Activated CD8-positive, alpha-beta memory T cell treated with anti-CD3 and anti-CD28 coated beads, Interleukin-2, amount 50 U/mL, for 1 hour (primary cell): ENCODE data around the gene CXXC5.

Experiments used
- DNase-seq: peaks from one replicate; pipeline ENCODE4 v3.0.0-alpha.2; 2020; ENCODE audit errors: extremely low read depth

Gene CXXC5

DNA sequence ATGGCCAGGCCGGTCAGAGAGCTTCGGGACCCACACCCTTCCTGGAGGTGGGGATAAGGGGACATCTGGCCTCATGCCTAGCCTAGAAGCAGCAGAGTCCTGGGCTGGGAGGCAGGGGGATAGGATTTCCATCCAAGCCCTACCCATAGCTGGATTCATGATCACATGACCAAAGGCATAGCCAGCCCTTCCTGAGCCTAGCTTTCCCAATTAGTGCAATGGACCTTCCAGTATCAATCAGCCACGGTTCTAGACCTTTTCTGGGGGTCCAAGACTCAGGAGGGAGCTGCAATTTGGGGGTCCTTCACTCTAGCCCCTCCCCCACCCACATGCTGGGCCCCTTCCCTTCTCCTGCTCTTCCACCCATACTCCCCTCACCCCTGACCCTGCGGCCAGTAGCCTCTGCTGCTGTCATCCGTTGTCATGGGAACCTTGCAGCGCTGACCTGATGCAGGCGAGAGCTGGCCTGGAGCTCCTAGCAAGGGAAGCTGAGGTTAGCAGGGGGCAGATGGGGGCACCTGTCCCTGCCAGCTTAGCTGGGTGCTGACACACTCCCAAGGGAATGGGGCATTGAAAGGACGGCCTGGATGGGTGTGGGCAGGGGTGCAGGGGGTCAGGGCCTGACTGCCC is 44.6 kb downstream of the CXXC5 start:
- no peak for DNase-seq

DNA sequence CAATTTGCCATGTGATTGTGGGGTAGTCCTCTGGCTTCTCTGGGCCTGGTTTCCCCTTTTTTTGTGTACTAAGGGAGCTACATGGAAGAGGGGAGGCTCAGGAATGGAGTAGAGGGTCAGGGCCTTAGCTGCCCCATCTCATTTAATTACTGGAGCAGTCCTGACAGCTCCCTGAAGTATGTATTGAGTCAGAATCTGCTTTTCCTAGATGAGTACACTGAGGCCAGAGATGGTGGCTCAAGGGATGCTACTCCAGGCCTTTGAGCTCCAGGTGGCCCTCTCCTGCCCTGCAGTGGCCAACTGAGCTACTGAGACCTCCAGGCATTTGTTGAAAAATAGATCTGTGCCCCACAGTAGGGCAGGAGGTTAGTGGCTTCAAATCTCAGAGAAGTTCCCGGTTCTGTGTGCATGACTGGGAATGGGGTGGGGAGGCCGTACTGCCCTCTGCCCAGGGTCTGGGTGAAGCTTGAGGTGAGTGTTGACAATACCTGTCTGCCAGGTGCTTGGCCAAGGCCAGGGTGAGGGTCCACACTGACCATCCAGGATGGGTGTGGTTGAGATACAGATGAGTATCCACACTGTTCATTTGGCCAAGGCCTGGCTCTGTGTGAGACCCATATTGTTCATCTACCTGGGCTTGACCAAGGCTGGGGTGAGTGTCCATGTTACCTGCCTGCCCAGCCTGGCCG is 45.7 kb downstream of the CXXC5 start:
- DNase-seq, result no peak

DNA sequence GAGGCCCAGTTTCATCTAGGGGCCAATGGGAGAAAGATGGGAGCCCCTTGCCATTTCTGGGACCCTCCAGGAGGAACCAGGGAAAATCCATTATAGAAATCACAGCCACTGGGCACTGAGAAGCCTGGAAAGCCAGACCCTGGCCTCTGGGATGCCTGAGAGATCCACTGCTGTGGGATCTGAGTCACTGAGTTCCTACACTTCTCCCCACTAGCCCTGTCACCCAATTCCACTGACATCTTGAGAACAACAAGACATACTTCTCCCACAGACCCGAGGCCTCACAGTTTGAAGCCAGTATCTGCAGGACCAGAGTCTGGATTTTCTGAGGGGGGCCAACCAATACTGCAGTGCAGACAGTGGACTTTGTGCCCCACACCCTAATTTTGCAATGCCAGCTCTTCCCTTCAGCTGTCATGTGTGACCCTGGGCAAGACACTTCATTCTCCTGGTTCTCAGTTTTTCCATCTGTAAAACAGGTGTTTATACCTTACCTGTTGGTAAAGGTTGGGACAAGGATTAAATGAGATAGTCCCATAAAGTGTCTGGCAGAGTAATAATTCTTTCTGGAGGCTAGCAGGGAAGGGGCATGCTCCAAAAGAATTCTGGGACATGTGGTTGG is 46.5 kb downstream of the CXXC5 start:
- no peak for DNase-seq

DNA sequence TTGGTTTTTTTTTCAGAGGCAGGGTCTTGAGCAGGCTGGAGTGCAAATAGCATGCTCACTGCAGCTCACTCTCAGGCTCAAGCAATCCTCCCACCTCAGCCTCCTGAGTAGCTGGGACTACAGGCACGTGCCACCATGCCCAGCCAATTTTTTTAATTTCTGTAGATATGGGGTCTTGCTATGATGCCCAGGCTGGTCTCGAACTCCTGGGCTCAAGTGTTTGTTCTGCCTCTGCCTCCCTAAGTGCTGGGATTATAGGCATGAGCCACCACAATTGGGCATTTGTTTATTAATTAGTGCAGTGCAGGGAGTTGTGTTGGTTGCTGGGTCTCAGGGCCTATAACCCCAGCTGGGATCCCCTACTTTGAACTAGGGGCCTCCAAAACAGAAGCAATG is 47.0 kb downstream of the CXXC5 start:
- no peak for DNase-seq

DNA sequence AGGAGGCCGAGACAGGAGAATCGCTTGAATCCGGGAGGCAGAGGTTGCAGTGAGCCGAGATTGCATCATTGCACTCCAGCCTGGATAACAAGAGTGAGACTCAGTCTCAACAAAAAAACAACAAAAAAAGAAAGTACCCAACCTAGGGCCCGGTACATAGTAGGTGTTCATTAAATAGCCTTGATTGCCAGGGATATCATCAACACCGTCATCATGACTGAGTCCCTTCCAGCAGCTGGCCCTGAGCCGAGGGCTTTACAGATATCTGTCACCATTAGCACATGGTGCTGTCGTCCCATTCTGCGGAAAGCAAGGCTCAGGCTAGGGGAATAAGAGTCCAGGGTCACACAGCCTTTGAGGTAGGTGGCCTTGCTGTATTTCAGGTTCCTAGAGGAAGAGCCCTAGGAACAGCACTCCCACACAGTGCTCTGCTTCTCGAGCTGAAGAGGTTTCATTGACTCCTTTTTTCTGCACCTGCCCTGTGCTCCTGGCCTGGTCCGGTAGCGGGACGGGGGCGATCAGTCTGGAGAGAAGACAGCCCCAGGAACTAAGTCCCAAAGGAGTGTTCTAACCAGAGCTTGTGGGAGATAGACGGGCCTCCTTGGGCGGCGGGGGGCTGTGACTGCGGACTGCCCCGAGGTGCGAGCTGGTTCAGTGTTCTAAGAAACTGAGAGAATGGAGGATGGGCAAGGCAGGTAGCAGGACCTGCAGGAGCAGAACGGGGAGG is 48.2 kb downstream of the CXXC5 start:
- no peak for DNase-seq

DNA sequence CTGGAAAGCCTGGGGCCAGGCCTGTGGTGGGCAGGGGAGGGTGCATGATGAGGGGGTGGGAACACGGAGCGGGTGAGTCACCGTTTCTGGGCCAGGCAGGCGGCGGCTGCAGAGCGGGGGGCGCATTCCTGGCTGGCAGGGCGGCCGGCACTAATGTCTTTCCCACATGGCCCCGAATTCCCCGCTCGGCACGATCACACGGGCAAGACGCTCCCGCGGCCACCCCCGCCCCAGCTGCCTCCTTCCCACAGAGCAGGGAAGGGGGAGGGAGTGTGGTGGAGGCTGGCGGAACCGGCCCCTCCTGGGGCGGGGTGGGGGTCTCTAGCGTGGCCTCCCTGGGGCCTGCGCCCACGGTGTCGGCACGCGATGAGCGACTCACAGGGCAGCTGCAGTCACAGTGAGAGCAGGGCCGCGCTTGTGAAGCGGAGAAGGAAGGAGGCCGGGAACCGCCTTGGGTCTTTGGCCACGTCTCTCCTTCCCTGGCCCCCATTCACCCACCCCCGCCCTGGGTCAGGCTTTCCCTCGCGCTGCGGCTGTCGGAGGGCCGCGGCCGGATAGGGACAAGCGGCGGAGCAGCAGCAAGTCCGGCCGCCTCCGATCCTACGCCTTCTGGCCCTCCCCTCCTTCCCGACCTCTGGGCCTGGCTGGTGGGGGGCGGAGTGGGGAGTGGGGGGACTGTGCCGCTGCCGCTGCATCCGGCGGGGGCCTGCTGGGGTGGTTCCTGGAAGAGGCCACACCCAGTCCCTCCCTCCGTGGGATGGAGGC is 48.9 kb downstream of the CXXC5 start:
- DNase-seq, result no peak

DNA sequence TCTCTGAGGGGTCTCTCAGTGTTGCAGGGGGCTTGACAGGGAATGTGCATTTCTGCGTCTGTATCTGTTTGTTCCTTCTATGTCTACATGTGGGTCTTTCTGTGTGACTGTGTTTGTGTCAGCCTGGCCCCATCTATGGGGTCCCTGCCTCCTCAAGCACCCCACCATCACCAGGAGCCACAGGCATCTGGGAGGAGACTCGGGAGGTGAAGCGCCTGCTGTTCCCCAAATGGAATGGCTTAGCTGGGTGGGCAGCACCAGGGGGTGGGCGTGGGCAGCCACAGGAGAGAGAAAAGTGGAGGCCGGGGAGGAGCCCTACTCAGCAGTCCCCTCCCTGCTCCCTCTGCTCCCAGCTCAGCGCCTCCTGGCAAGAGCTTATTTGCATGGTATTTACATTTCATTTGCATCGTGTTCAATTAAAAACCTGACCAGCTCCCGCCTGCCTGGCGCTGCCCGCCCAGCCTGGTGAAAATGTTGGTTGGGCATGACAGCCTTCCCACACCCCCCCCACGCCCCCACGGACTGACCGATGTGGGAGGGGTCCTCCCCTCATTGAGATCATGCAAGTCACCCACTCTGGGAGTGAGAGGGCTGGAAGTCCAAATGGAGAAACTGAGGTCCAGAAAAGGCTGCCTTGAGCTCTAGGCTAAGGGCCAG is 50.5 kb downstream of the CXXC5 start:
- DNase-seq, result no peak

DNA sequence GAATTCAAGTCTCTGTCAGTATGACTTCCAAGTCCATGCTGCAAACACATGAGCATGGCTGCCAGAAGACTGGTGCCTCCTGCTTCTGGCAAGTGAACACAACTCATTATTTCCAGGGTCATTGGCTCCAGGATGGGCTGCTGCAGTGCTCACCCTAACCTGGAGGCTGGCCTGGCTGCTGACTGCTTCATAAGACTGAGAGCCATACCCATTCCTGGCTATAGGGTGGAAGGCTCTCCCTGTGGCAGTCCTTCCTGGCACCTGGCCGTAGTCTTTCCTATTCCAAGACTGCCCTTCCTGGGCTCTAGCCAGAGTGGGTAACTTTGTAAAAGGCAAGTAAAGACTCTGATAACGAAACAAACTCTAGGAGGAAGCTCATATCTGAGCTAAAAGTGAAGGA is 51.2 kb downstream of the CXXC5 start:
- no peak for DNase-seq

DNA sequence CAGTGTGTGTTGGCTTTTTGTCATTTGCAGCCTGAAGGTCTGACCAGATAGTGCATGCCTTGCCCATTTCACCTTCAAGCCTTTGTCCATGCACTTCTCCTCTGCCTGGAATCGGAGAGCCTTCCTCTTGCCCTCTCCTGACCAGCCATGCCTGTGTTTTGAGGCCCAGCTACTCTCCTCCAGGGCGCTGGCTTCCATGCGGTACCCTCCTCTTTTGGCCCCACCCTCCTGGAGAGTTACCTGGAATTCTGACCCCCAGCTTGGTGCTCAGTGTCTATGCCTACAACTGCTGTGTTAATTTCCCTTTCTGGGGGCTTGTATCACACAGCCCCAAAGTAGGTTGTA is 52.5 kb downstream of the CXXC5 start:
- DNase-seq, result no peak

DNA sequence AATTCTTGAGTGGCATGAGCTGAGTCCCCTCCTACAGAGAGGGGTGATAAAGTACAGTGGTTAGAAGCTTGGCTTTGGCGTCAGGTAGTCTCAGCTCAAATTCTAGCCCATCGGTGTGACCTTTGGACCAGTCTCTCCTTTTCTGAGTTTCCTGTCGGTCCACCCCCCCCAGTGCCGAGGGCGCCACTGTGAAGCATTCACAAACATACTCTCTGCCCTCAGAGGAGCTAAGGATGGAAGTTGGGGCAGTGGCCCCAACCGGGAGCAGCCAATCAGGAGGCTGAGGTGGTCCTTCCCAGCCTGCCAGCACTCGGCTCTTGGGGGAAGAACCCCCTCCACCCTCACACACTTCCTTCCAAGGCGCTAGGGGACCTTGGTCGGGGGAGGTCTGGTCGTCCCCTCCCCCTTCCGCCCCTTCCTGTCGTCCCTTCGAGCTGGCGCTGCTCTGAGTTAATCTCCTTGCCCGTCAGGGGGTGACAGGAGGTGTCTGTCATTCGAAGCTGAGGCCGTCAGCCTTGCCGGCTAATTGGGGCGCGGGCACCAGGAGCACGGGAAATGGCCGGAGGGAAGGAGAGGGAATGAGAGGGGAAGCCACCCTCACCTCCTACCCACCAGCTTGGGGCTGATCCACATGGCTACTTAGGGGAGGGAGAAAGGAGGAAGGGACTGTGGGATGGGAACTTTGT is 53.0 kb downstream of the CXXC5 start:
- no peak for DNase-seq

DNA sequence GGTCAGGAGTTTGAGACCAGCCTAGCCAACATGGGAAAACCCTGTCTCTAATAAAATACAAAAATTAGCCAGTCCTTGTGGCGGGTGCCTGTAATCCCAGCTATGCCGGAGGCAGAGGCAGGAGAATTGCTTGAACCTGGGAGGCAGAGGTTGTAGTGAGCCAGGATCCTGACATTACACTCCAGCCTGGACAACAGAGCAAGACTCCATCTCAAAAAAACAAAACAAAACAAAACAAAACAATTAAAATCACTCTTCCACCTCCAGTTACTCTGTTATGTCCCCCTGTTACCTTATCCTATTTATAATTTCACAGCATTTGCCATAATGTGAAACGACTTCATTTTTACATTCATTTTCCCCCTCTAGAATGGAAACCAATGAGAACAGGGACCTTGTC is 54.4 kb downstream of the CXXC5 start:
- no peak for DNase-seq

DNA sequence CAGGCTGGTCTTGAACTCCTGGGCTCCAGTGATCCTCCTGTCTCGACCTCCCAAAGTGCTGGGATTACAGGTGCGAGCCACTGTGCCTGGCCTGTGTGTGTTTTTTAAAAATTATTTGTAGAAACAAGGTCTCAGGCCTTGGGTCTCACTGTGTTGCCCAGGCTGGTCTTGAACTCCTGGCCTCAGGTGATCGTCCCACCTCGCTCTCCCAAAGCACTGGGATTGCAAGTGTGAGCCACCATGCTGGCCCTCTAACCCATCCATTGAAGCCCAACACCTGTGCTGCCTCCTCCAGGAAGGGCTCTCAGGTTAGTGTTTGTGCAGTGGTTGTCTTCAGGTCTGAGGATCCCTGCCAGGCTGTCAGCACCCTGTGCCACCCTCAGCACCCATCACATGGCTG is 56.6 kb downstream of the CXXC5 start:
- no peak for DNase-seq

DNA sequence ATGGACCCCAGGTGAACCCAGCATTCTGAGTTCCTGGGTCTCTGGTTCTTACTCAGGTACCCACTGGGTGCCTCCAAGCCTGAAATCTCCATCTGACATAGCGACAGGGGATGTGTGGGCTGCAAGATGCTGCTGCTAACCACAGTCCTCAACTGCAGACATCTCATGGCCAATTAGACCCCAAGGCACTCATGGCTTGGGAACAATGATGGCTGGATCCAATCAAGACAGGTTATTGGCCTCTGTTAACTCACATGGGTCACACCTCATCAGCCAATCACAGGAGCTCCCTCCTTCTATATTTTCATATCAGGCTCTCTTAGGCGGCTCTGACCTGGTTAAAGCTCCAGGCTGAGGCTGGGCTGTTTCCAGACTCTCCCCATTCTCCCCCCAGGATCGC is 57.0 kb downstream of the CXXC5 start:
- no peak for DNase-seq

DNA sequence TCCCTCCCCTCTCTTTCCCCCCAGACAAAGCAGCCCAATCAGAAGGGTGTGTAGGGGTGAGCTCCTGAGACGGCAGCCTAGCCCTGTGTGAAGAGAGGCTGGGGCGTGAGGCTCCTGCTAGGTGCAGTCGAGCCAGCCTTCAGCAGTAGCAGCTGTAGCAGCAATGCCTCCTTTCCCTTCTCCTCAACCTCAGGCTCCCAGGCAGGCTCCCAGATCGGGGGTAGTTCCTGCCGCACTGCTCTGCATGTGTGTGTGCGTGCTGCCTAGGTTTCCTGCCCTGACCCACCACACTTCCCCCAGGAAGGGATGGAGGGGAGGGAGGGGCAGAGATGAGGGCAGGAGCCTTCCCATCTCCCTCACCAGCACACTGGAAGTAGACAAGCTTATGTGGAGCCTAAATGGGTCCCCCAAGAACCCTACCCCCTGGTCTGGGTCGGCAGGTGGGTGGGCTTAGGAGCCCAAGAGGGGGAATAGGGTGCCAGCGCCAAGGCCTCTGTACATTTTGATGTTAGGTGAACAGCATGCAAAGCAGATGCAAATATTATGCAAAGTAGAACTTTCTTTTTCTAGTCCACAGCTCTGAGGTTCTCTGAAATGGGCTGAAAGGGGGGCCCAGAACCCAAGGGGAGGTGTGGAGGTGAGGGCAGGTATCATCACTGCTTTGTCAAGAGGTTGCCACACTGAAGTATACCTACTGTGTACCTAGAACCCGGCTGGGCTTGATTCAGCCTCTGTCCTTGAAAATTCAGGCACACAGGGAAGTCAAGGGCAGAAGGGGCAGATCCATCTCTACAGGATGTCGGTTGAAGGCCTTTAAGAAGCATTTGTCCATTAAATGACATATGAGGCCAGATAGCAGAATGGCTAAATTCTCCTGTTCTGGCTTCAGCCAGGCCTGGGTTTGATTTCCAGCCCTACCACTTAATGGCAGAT is 57.8 kb downstream of the CXXC5 start:
- DNase-seq, result no peak

DNA sequence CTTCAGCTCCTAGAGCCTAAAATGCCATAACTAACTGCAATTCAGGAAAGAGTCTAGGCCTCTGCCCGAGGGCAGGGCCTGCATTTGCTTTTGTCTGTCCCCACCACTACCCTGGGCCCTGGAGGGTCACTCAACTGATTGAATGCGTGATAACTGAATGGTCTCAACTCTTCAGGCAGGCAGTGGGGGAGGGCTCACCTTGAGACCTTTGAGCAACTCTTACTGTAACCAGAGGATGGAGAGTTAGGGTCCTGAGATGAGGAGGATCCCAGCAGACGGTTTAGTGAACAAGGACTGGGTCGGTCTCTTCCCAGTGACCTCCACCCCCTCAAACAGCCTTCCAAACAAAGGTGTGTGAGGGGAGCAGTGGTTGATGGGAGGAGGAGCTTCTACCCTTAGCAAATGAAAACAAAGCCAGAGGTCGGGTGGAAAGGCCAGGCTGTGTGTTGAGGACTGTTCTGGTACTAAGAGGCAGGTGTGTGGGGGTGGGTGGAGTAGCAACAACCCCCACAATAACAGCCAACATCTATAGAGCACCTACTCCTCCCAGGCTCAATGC is 59.4 kb downstream of the CXXC5 start:
- no peak for DNase-seq

DNA sequence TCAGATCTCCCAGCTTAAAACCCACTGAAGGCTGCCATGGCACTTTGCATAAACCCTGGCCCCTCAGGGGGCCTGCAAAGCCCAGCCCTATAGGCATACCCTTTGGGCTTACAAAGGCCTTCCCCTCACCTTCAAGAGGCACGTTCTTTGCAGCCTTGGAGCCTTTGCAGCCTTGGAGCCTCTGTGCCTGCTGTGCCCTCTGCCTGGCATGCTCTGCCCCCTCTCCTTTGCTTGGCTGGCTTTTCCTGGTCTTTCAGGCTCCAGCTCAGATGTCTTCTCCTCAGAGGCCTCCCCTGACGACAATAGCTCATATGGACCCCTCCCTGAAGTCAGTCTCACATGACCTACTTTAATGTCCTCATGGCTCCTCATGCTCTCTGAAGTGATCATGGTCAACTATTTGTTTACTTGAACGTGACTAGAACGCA is 60.3 kb downstream of the CXXC5 start:
- no peak for DNase-seq

DNA sequence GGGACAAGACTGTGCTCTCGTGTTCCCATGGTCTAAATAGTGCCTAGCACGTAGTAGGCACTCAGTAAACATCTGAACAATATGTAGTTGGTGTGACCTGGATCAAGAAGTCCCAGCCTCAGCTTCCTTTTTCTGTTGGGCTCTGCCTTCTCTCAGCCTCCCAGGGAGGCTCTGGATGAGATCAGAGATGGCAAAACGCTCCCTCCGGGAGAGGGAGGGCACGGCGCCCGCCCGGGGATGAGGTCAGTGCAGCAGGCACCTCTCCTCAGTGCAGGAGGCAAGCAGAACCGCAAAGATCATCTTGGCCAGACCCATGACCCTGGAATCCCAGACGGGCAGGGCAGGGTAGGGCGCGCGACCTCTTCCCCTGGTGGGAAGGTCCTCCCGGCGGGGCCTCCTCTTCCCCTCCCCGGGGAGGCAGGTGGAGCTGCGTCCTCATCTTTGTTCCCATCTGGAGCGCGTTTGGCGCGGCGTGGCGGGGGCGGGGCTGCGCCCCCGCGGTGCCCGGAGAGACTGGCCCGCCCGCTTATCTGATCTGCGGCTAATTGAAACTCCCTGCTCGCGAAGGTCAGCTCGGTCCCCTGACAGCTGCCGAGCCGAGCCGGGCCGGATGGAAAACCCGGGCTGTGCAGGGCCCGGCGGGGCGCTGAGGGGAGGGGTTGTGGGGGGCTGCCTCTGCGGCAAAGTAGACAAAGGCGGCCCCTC is 60.9 kb downstream of the CXXC5 start:
- DNase-seq, result no peak

DNA sequence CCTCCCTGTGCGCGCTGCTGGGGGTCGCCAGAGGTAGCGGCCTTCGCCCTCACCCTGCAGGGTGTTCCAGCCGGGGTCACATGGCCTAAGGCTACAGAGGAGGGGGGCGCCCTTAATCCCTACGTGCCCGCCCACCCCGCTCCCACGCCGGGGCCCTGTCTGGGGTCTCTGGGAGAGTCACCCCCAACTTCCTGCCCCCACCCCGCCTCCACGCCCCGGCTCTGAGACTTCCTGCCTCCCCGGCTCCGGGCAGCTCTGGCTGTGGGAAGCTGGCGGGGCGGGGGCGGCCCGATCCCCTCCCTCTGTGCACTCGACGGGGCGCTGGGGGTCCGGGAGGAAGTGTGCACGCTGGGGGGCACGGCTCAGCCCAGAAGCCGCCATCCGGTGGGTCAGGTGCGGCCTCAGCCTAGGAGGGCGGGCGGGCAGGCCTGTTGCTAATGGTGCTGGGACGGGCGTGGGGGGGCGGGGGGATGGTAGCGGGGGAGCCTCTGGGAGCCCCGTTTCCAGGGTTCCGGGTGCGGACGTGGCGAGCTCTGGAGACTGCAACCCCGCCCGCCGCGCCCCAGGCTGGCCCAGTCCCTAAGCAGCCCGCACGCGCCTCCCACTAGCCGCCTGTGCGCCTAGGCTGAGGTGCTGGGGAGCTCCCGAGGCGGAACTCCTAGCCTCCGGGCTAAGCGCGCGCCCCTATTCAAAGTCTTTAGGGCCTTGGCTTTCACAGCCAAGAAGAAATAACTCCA is 61.6 kb downstream of the CXXC5 start:
- DNase-seq, result no peak
